HEK293T (cell line): ENCODE results near the gene CASS4.

Experiments used
- ELF4 ChIP-seq: fragments of 450-650 bp; IDR thresholded peaks from 2 replicates; pipeline ENCODE4 v1.6.1; 2017; ENCODE audit warnings: antibody characterized with exemption
- FOXK2 ChIP-seq: fragments of 450-650 bp; IDR thresholded peaks from 2 replicates; pipeline ENCODE4 v1.6.1; 2016; ENCODE audit warnings: mild to moderate bottlenecking
- L3MBTL2 ChIP-seq: fragments of 450-650 bp; conservative IDR thresholded peaks from 2 replicates; pipeline ENCODE4 v1.6.1; 2016; ENCODE audit warnings: mild to moderate bottlenecking
- SP1 ChIP-seq: fragments of 450-650 bp; IDR thresholded peaks from 2 replicates; pipeline ENCODE4 v1.6.1; 2017

GRCh38 chr20:56430957-56431356 lies 18.9 kb downstream of the CASS4 start:
- TF ChIP-seq SP1 (no peak), FOXK2 (no peak), L3MBTL2 (no peak), ELF4 (no peak)
